GM12873 (cell line): ENCODE measurements around the gene REG4.
A peak's percentile ranks its signal among the peaks of the same experiment; 100 is the strongest.

Experiments
- TF ChIP-seq, protein P1 (sequence below): IDR thresholded peaks from 2 replicates; pipeline ENCODE4 v1.5.1; 2012; ENCODE audit warnings: low read depth, mild to moderate bottlenecking, moderate library complexity, low read length, control low read depth; ENCODE audit not compliant: insufficient read depth; ENCODE audit errors: missing control alignments

Gene REG4

DNA sequence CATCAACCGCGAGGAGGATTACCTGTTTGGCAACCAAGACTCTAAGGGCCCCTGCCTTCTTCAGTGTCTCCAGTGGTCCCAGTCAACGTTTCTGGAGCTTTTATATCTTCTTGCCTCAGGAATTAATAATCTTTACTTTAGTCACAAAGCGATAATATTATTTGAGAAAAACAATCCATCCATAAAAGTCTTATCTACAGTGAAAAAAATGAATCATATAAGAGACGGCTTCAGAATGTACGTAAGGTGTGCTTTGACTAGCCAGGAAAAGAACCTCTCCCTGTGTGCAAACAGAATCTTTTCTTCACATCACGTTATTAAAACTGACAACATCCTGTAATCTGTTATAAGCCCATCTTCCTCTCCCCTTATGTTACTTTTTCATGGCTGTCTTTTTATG lies at the start of gene REG4:
TSS of gene REG4 (minus strand) at position 74 of the 400 bp plus-strand sequence. CDS start 2,691 bp downstream, outside the sequence.
- TF ChIP-seq, protein P1, sequence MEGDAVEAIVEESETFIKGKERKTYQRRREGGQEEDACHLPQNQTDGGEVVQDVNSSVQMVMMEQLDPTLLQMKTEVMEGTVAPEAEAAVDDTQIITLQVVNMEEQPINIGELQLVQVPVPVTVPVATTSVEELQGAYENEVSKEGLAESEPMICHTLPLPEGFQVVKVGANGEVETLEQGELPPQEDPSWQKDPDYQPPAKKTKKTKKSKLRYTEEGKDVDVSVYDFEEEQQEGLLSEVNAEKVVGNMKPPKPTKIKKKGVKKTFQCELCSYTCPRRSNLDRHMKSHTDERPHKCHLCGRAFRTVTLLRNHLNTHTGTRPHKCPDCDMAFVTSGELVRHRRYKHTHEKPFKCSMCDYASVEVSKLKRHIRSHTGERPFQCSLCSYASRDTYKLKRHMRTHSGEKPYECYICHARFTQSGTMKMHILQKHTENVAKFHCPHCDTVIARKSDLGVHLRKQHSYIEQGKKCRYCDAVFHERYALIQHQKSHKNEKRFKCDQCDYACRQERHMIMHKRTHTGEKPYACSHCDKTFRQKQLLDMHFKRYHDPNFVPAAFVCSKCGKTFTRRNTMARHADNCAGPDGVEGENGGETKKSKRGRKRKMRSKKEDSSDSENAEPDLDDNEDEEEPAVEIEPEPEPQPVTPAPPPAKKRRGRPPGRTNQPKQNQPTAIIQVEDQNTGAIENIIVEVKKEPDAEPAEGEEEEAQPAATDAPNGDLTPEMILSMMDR, result no peak

DNA sequence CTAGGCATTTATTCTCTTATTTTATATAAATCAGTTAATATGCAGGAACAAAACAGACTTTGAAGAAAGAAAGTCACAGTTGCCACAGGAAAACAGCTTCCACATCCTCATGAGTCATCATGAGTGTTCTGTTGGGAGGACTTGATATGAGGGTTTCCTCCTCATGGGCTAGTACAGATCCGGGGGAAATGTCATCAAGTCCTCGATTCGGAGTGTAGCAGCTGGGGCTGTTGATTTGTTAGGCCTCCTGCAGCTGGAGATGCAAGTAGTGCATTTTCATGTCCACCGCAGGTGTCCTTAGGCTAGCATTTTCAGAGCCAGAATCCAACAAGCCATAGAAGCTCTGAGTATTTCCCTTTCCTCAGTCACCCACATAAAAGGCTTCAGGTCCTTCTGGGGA lies 48.4 kb upstream of the REG4 start:
- TF ChIP-seq, protein P1, result no peak

DNA sequence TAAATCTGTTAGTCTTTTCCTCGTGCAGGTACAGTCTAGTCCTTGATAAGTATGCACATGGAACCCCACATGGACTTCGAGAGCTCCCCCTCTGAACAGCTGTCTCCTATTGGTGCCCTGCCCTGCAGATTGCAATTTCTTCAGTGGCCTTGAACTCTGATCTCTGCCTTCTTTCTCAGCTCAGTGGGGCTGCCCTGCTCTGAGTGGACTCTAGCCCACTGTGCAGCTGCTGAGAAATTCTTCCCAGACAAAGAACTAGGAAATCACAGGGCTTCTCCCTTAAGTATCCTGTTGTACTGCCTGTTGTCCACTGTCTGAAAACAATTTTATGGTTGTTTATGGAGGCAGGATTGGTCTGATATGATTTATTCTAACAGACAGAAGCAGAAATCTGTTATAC lies 46.9 kb upstream of the REG4 start:
- TF ChIP-seq, protein P1, result no peak

DNA sequence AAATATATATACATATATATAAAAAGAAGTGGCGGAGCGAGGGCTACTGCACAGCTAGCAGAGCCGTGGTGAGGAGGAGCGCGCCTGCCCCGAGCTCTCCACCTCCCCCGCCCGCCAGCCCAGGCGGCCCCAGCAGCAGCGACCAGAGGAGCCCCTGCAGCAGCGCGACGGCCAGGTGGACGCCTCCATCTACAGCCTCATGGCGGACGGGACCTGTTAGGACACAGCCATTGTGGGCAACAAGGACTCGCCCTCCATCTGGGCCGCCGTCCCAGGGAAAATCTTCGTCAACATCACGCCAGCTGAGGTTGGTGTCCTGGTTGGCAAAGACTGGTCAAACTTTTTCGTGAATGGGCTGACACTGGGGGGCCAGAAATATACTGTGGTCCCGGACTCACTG lies 41.9 kb upstream of the REG4 start:
- TF ChIP-seq, protein P1, result no peak

DNA sequence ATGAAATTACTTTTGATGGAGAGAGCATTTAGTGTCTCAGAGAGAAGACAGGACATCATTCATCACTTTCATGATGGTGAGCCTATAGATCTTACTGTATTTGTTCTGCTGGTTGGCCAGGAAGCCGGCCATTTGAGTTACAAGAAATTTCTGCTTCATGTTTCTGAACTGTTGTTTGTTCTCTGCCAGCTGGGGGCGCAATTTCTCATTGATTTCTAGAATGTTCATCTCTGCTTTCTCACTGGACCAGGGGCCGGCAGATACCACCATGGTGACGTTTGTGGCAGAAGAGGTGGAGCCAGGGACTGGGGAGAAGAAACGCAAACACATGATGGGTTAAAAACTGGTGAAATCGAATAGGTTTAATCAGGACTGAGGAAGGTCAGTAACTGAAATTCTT lies 32.9 kb upstream of the REG4 start:
- TF ChIP-seq, protein P1, result peak; percentile 35

DNA sequence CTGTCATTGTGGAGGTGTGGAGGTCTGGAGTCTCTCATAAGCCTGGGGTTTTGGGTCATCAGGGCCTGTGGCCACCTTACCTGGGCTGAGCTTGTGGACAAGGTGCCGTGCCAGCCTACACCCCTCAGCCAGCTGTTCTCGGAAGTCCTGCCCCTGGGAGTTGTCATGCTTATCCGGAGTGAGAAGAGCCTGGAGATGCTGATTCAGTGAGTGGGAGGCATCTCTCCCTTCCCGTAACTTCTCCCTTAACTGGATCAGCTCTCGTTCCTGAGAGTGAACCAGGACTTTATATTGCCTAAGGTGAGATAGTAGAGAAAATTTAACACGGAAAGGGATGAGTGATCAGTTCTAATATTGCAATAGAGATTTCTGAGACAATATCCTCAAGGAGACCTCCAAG lies 30.0 kb upstream of the REG4 start:
- TF ChIP-seq, protein P1, result no peak

DNA sequence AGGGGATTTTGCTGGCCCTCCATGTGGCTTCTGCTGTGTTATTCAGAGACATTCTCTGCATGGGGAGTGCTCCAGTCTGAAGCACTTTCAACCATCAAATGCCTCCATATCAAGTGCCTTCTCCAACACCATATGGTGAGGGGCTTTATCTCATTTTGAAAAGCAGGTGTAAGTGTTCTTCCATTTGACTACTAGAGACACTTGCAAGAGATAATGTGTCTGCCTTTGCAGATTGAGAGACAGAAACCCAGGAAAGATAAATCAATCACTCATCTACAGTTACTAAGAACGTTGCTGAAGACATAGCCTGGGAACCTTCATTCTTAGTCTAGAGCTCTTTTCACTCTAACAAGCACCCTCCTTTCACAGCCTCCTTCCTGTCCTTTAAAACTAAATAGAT lies 29.5 kb upstream of the REG4 start:
- TF ChIP-seq, protein P1, result no peak
